Cardiac septum (tissue), 1 donor: Measurements from ENCODE around the gene ACOXL. TPM values are rescaled to one million over a fixed set of nuclear protein-coding genes. Genes with fewer than 3 reads are reported as not detected.

Source experiments
- DNase-seq: peaks from one replicate; pipeline ENCODE4 v3.0.0-alpha.2; 2020; ENCODE audit warnings: low spot score
- intact Hi-C: fragments of 100-400 bp; cut with DNase I; formaldehyde crosslinking; loops from one replicate; pipeline ENCODE4 v1.14.0; 2022
- total RNA-seq: library from RNA; stranded (reverse); fragmentation: NEBNext Ultra II Directional; extraction: Animal tissue kit (Norgen Biotek cat#: 25700); gene quantifications from one replicate; pipeline ENCODE4 v1.2.1, GENCODE V29; 2021
- donor health status: DM: no; HTN: no; CAD: no.

ACOXL gene
- total RNA-seq, 1 donor from 2014 or later, result not detected

DNA sequence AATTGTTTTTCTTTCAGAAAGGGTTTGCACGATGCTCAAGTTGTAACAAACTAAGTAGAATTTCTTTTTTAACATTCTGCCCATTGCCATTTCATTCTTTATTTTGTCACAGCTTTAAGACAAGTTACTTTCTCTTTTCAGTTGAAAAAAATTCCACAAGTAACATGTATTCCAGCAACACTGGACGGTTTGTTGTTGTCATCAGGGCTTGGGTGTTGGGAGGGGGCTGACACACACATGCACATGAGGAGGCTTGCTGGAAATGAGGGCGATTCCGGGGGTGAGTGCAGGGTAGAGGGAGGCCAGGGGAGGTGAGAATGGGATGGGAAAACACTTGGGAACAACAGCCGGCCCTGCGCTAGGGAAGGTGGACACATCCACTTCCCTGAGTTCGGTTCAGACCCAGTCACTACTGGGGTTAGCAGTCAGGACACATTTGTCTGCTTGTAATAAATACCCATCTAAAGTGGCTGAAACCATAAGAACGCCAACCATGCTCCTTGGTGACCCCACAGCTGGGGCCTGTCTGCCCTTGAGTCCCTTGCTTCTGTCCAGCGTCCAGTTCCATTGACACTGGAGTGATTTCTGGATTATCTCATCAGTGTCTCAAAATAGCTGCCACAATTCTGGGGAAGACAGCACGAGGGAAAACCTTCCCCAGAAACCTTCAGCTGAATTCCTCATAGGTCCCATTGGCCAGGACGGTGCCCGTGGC, 246.5 kb downstream of the ACOXL start:
- no peak for DNase-seq

DNA sequence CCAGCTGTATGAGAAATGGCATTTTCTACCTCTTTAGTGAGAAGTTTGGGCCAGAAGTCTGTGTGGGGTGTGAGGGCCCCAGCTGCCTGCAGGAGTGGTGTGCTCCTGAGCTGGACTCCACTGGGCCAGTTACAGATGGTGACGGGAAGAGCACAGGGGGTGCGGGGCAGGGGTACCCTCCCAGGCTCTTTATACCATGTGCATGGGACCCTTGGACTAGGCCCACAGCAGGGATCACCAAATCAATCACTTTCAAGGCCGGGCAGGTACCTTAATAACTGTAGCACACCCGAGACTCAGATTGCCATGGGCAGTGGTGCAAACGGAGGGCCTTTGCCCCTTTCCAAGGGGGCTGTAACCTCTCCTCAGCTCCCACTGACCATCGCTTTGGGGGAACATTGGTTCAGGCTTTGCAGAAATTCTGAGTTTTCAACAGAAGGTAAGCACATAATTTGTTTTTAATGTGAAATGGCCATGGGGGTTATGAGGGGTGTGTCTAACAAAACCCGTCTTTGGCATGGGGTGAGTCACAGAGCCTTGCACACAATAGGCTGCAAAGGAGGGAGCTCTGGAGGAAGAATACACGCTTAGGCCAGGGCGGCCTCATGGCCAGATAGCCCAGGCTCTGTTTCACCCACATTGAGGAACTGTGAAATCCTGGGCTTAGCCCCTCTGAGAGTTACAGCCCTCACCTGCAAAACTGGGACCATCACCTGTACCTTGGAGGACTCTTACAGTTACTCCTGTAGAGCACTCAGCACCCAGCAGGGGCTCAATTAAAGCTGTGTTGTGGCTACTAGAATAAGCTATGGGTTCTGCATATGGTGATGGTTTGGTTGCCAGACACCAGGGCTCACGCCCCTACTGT, 247.3 kb downstream of the ACOXL start:
- DNase-seq, result no peak
- intact Hi-C loops, result no loop called here

More for the DNA sequence above, 246.5 kb downstream of the ACOXL start:
- intact Hi-C loops, result no loop called here

DNA sequence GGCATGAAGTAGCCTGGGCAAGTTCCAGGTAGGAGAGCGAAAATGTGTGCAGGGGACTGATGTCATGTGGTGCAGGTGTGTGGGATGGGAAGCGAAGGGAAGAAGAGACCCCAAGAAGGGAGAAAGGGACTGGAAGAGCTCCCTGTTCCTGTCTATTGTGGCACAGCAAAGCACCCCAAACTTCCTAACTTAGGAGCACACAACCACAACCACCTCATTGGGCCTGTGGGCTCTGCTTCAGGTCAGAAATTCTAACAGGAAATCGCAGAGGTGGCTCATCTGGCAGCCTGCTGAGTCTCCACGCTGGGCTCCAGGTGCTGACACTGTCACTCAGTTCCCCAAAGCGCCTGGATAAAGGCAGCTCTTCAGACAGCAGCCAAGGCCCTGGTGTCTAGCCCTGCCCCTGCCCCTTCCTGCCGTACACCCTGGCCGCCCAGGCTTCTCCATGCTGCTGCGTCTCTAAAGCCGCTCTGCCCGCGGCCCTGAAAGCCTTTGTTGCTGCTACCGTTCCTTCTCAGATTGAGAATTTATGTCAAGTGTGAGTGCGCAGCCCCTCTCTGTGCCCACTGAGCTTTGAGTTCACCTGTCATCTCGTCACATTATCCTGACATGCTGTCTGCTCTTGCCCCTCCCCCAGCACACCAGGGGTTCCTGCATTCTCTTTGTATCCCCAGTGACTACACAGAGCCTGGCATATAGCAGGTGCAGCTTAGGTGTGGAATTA, 248.1 kb downstream of the ACOXL start:
- no peak for DNase-seq
- intact Hi-C loops, result no loop called here

- intact Hi-C loops, result no loop called here
- DNase-seq, result no peak
Observed at GRCh38 chr2:110983133-110983532, 250.8 kb downstream of the ACOXL start.

GRCh38 chr2:110984694-110985490, 252.5 kb downstream of the ACOXL start:
- intact Hi-C loops, result no loop called here

GRCh38 chr2:110990440-110990839, 258.1 kb downstream of the ACOXL start:
- no peak for DNase-seq
- intact Hi-C loops, result no loop called here

More at GRCh38 chr2:110984694-110985490, 252.5 kb downstream of the ACOXL start:
- DNase-seq, result no peak

DNA sequence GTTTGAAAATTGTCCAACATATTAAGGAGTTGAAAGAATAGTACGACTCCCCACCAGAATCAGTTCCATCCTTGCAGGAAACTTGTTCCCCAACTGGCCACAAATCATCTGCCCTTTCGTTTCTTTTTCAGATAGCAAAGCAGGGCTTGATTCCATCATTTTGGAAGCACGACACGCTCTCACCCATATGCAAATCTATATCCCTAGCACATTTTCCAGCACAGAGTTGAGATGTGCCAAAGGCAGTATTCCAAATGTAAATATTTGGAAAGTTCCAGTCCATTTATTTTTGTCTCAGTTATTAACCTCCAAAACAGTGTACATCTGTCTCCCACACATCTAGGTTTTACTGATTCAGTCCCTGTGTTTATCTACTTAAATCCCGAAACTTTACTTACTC, 259.5 kb downstream of the ACOXL start:
- DNase-seq, result no peak
- intact Hi-C loops, result no loop called here

DNA sequence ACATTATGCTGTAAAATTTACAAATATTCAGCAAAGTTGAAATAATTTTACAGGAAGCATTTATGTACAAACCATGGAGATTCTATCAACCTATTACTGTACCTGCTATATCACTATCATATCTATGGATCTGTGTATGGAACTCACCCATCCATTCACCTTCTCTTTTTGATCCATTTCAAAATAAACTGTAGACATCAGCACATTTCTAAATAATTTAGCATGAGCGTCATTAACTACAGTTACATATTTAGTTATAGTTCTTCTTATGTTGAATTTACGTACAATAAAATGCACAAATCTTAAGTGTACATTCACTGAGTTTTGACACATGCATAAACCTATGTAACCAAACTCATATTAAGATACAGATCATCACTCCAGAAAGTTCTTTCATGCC, 260.5 kb downstream of the ACOXL start:
- no peak for DNase-seq
- intact Hi-C loops, result no loop called here

GRCh38 chr2:110993557-110994231, 261.3 kb downstream of the ACOXL start:
- no peak for DNase-seq
- intact Hi-C loops, result no loop called here

DNA sequence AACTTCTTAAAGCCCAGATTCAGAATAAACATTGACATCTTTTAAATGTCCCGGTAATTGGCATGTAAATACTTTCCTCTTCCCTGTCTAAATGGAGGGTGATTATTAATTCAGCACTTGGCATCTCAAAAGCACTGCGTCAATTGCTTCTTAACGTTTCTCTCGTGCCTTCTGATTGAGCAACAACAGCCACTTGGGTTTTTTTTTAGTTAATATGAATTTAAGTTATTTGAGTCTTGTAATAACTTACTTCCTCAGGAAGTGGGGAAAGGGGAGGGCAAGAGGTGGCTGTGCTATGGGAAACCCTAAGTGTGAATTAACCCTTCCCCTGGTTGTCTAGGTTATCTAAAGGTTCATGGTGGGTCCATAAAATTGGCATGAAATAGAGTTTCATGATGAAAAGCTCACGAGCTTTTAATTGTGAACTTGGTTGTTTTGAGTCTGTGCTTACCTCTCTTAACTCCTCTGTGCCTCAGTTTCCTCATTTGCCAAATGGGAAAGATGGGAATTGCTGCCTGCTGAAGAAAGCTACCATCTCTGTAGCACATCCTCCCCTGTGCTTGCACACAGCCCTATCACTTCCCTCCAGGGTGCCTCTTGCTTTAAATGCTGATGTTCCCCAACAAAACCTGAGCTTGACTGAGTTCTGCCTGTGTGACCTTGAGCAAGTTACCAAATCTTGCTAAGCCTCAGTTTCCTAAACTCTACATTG, 262.0 kb downstream of the ACOXL start:
- no peak for DNase-seq
- intact Hi-C loops, result no loop called here

GRCh38 chr2:110995911-110996310, 263.5 kb downstream of the ACOXL start:
- no peak for DNase-seq
- intact Hi-C loops, result no loop called here

DNA sequence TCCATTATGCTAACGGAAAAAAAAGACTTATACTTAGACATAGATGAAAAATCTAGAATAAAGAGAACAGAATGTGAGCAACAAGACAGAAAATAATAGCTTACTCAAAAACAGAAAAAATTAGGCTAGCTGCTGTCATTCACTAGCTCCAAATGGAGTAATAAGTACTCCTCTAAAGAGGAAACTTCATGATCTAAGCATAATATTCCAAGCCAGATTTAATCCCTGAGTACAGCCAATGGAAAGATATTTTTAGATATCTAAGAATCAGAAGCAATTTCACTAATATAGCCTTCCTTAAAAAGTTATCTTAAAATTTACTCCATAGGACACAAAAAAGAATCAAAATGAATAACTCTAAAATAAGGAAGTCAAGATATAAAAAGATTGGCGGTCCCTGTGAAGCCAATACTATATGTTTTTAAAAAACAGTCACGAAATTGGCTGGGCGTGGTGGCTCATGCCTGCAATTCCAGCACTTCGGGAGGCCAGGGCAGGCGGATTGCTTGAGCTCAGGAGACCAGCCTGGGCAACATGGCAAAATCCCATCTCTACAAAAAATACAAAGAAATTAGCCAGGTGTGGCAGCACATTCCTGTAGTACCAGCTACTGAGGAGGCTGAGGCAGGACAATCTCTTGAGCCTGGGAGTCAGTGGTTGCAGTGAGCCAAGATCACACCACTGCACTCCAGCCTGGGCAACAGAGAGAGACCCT, 265.1 kb downstream of the ACOXL start:
- DNase-seq, result no peak
- intact Hi-C loops, result no loop called here

GRCh38 chr2:110998311-110998710, 265.9 kb downstream of the ACOXL start:
- intact Hi-C loops, result no loop called here
- DNase-seq, result no peak

- intact Hi-C loops, result no loop called here
- no peak for DNase-seq
Observed at GRCh38 chr2:110999626-111000025, 267.3 kb downstream of the ACOXL start.

DNA sequence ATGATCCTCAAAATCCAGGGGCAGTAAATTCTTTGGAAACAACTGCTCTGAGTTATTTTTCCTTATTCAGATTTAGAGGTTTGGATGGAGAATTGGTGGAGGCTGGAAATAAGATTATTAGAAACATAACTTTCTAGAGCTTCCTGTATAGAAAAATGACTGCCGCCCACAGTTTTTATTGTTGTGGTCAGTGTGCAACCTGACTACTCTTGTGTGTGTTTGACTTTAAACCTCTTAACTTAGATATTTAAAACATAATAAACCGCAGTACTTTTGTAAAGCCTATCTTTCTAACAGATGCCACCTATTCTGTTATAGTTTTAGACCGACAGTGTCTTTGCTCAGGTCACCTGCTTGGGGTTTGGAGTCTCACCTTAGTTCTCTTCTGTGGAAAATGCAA, 272.9 kb downstream of the ACOXL start:
- intact Hi-C loops, result no loop called here
- no peak for DNase-seq

- intact Hi-C loops, result no loop called here
- no peak for DNase-seq
Observed at GRCh38 chr2:111005821-111006220, 273.4 kb downstream of the ACOXL start.

- intact Hi-C loops, result no loop called here
- no peak for DNase-seq
Observed at GRCh38 chr2:111007757-111008688, 275.6 kb downstream of the ACOXL start.
